HCT116 (cell line): ENCODE data around the gene NUDT11. TPM values are rescaled to one million over a fixed set of nuclear protein-coding genes. Genes with fewer than 3 reads are reported as not detected.

Experiments used
- ATAC-seq: fragments of 200-7000 bp; cut with Tn5 transposase; 2 replicates; pipeline ENCODE4 v1.9.1; 2020; ENCODE audit warnings: mild to moderate bottlenecking, moderate library complexity
- BruUV-seq: library from RNA; stranded (reverse); fragments of 400-500 nt; replicated peaks from 2 replicates; lab custom pipeline; 2021; lab: Mats Ljungman, UMichigan
- CTCF ChIA-PET: fragments of 300-600 bp; sonication (Branson Sonifier 250); formaldehyde crosslinking; loops from one replicate; lab custom pipeline; 2021; ENCODE audit warnings: antibody characterized with exemption; lab: Charles Lee
- POLR2A ChIA-PET: fragments of 300-600, 350-600 bp; sonication (Branson Sonifier 250); formaldehyde crosslinking; loops from one replicate; lab custom pipeline; 2021; ENCODE audit warnings: antibody characterized with exemption; lab: Charles Lee
- RAD21 ChIA-PET, 2 experiments: fragments of 300-600 bp; sonication (Branson Sonifier 250); formaldehyde crosslinking; loops; one replicate each; lab custom pipeline; 2023; ENCODE audit warnings: low total read pairs in 2 of 2; ENCODE audit not compliant: uncharacterized antibody in 2 of 2, unreplicated experiment in 2 of 2, low non-redundant PET in 1 of 2; lab: Charles Lee
- DNase-seq: peaks from one replicate; pipeline ENCODE4 v3.0.0-alpha.2; 2010; ENCODE audit warnings: low read depth, low spot score
- H2AFZ ChIP-seq: fragments of 200-600 bp; shearing (Covaris generic), sonication (generic); 2 replicates; pipeline ENCODE4 v1.6.1; 2017; ENCODE audit warnings: low read depth, mixed run types, mixed read lengths, antibody characterized with exemption, low read length; ENCODE audit not compliant: poor library complexity, severe bottlenecking
- H3K27ac ChIP-seq: 2 replicates; pipeline ENCODE4 v1.5.1; 2012; ENCODE audit warnings: low read depth, low read length
- H3K27me3 ChIP-seq: fragments of 200-600 bp; sonication (generic); 2 replicates; pipeline ENCODE4 v1.6.1; 2016; ENCODE audit warnings: mixed run types, low read length, mixed read lengths; ENCODE audit not compliant: insufficient read depth
- H3K36me3 ChIP-seq, 2 experiments: fragments of 200-500 bp in 1 of 2; fragments of 200-600 bp in 1 of 2; sonication (Bioruptor generic) in 1 of 2; sonication (generic) in 1 of 2; 2 replicates each; pipeline versions ENCODE4 v1.5.1 to v1.6.1; 2014 to 2016; ENCODE audit warnings: low read length in 2 of 2, inconsistent platforms in 1 of 2, mixed read lengths in 1 of 2, mixed run types in 1 of 2; ENCODE audit not compliant: insufficient read depth in 2 of 2, control insufficient read depth in 1 of 2
- H3K4me1 ChIP-seq, 2 experiments: fragments of 200-600 bp in 1 of 2; sonication (generic) in 1 of 2; 2 replicates each; pipeline versions ENCODE4 v1.5.1 to v1.6.1; 2012 to 2017; ENCODE audit warnings: low read length in 2 of 2, inconsistent platforms in 1 of 2, mild to moderate bottlenecking in 1 of 2, mixed read lengths in 1 of 2, mixed run types in 1 of 2, moderate library complexity in 1 of 2; ENCODE audit not compliant: insufficient read depth in 2 of 2, control insufficient read depth in 1 of 2
- H3K4me2 ChIP-seq: fragments of 200-600 bp; sonication (generic); 2 replicates; pipeline ENCODE4 v1.6.1; 2017; ENCODE audit warnings: mixed run types, low read length, mixed read lengths
- H3K4me3 ChIP-seq, 2 experiments: fragments of 200-600 bp in 1 of 2; sonication (generic) in 1 of 2; replicated peaks in 1 of 2; 2 replicates each; pipeline ENCODE4 v1.5.1; 2011 to 2016; ENCODE audit warnings: low read length in 2 of 2, control low read depth in 1 of 2, low read depth in 1 of 2, mild to moderate bottlenecking in 1 of 2, mixed read lengths in 1 of 2, mixed run types in 1 of 2
- H3K79me2 ChIP-seq: fragments of 200-600 bp; sonication (generic); 2 replicates; pipeline ENCODE4 v1.6.1; 2017; ENCODE audit warnings: mild to moderate bottlenecking, mixed run types, low read length, moderate library complexity, mixed read lengths; ENCODE audit not compliant: insufficient read depth
- H3K9ac ChIP-seq: fragments of 200-600 bp; sonication (generic); 2 replicates; pipeline ENCODE4 v1.6.1; 2016; ENCODE audit warnings: low read length, mixed read lengths
- H3K9me2 ChIP-seq: fragments of 200-600 bp; sonication (generic), shearing (Covaris generic); 2 replicates; pipeline ENCODE4 v1.6.1; 2017; ENCODE audit warnings: mixed run types, mild to moderate bottlenecking, moderate library complexity; ENCODE audit not compliant: insufficient read depth
- H3K9me3 ChIP-seq, 2 experiments: fragments of 200-500 bp in 1 of 2; fragments of 200-600 bp in 1 of 2; sonication (Bioruptor generic) in 1 of 2; sonication (generic) in 1 of 2; 2 replicates each; pipeline ENCODE4 v1.6.1; 2014 to 2017; ENCODE audit warnings: low read length in 2 of 2, mixed read lengths in 2 of 2, inconsistent platforms in 1 of 2, low read depth in 1 of 2, mild to moderate bottlenecking in 1 of 2, mixed run types in 1 of 2, moderate library complexity in 1 of 2; ENCODE audit not compliant: control insufficient read depth in 1 of 2, insufficient read depth in 1 of 2
- H4K20me1 ChIP-seq: fragments of 200-600 bp; sonication (generic), shearing (Covaris generic); 2 replicates; pipeline ENCODE4 v1.6.1; 2017; ENCODE audit warnings: mixed run types, mild to moderate bottlenecking, moderate library complexity; ENCODE audit not compliant: insufficient read depth
- CBX3 ChIP-seq: IDR thresholded peaks from 2 replicates; pipeline ENCODE4 v1.6.1; 2012; ENCODE audit warnings: low read depth
- CEBPB ChIP-seq: IDR thresholded peaks from 2 replicates; pipeline ENCODE4 v1.6.1; 2012; ENCODE audit warnings: low read depth
- EZH2phosphoT487 ChIP-seq: fragments of 200-600 bp; IDR thresholded peaks from 2 replicates; pipeline ENCODE4 v1.6.1; 2018; ENCODE audit warnings: antibody characterized with exemption, borderline replicate concordance
- JUND ChIP-seq: IDR thresholded peaks from 2 replicates; pipeline ENCODE4 v1.6.1; 2012
- POLR2A ChIP-seq: IDR thresholded peaks from 2 replicates; pipeline ENCODE4 v1.7.0; 2011; ENCODE audit warnings: borderline replicate concordance; ENCODE audit not compliant: insufficient read depth, insufficient read length; ENCODE audit errors: extremely low read depth
- POLR2AphosphoS5 ChIP-seq: IDR thresholded peaks from 2 replicates; pipeline ENCODE4 v1.6.1; 2011; ENCODE audit warnings: mild to moderate bottlenecking, low read depth, low read length, moderate library complexity
- SIN3A ChIP-seq: IDR thresholded peaks from 2 replicates; pipeline ENCODE4 v1.6.1; 2012; ENCODE audit warnings: low read depth
- SRF ChIP-seq: IDR thresholded peaks from 2 replicates; pipeline ENCODE4 v1.6.1; 2012; ENCODE audit warnings: low read depth
- TCF7L2 ChIP-seq: IDR thresholded peaks from 2 replicates; pipeline ENCODE4 v1.7.0; 2011; ENCODE audit warnings: borderline replicate concordance, inconsistent platforms; ENCODE audit not compliant: insufficient read depth, insufficient read length; ENCODE audit errors: extremely low read depth
- YY1 ChIP-seq: IDR thresholded peaks from 2 replicates; pipeline ENCODE4 v1.6.1; 2011; ENCODE audit warnings: low read length, low read depth, moderate library complexity, mild to moderate bottlenecking; ENCODE audit not compliant: insufficient replicate concordance; ENCODE audit errors: extremely low read depth
- ZNF274 ChIP-seq: fragments of 200-500 bp; sonication (Bioruptor generic); IDR thresholded peaks from 2 replicates; pipeline ENCODE4 v1.6.1; 2014; ENCODE audit warnings: mild to moderate bottlenecking, low read depth, low read length, inconsistent platforms
- intact Hi-C: fragments of 100-400 bp; cut with micrococcal nuclease; formaldehyde crosslinking; loops from 2 replicates; pipeline ENCODE4 v1.10.0; 2022
- total RNA-seq: library from RNA; stranded (reverse); gene quantifications from one replicate; pipeline ENCODE4 v1.2.1, GENCODE V29; 2021; ENCODE audit not compliant: unreplicated experiment

The NUDT11 gene
- total RNA-seq, 1 experiment from 2014 or later = not detected

GRCh38 chrX:51463322-51463721 lies 33.1 kb downstream of the NUDT11 start:
- no peak overlapping the region for H3K4me3 ChIP-seq
- no peak overlapping the region for H2AFZ ChIP-seq
- no peak overlapping the region for H3K27ac ChIP-seq
- intact Hi-C loops = no loop called here
- no peak overlapping the region for H3K9ac ChIP-seq
- no peak overlapping the region for H3K4me2 ChIP-seq
- peaks cover 3% of the 10 kb centered on the region; the same call in 1 of the 2 replicates for H3K27me3 ChIP-seq
- POLR2A ChIA-PET = no interaction called here
- H3K9me3 ChIP-seq = no peaks in the 10 kb centered on the region
- no peaks in the 10 kb centered on the region for H3K79me2 ChIP-seq
- no peaks in the 10 kb centered on the region for H3K4me1 ChIP-seq
- no peak for ATAC-seq
- no peaks in the 10 kb centered on the region for H3K9me2 ChIP-seq
- no peaks in the 10 kb centered on the region for H4K20me1 ChIP-seq
- RAD21 ChIA-PET = no interaction called here
- TF ChIP-seq TCF7L2 (no peak), EZH2phosphoT487 (no peak), SIN3A (no peak), SRF (no peak), CBX3 (no peak), YY1 (no peak), CEBPB (no peak), JUND (no peak), ZNF274 (no peak), POLR2A (no peak), POLR2AphosphoS5 (no peak)
- TF ChIP-seq, all 23 proteins: peak for 0
- no TSS peak for BruUV-seq
- CTCF ChIA-PET = interaction anchor here (0.9 kb wide), 1 partner anchor 127 kb away, joined by 4 read pairs; no protein-coding TSS in a partner anchor
- no peak for DNase-seq
- no peaks in the 10 kb centered on the region for H3K36me3 ChIP-seq
